H9 (cell line): Measurements from ENCODE around the gene MED20. TPM values are rescaled to one million over a fixed set of nuclear protein-coding genes. Genes with fewer than 3 reads are reported as not detected.
A peak's percentile ranks its signal among the peaks of the same experiment; 100 is the strongest.

Source experiments
- DNase-seq: peaks from one replicate; pipeline ENCODE4 v3.0.0-alpha.2; 2017
- H2AFZ ChIP-seq: one replicate; pipeline ENCODE4 v1.6.1; 2013; ENCODE audit warnings: mild to moderate bottlenecking, low read length, control low read depth, moderate library complexity
- H2AK5ac ChIP-seq: 2 replicates; pipeline ENCODE4 v1.6.1; 2013; ENCODE audit warnings: low read length, control low read depth, mixed read lengths; ENCODE audit not compliant: insufficient read length
- H2BK120ac ChIP-seq: one replicate; pipeline ENCODE4 v1.6.1; 2013; ENCODE audit warnings: low read depth, mild to moderate bottlenecking, low read length, control low read depth, inconsistent platforms; ENCODE audit not compliant: poor library complexity, severe bottlenecking
- H2BK12ac ChIP-seq: 2 replicates; pipeline ENCODE4 v1.6.1; 2013; ENCODE audit warnings: low read length, control low read depth, mixed read lengths, low read depth; ENCODE audit not compliant: insufficient read length
- H2BK15ac ChIP-seq: 2 replicates; pipeline ENCODE4 v1.6.1; 2013; ENCODE audit warnings: low read depth, low read length, control low read depth
- H2BK20ac ChIP-seq: one replicate; pipeline ENCODE4 v1.6.1; 2013; ENCODE audit warnings: low read depth, mild to moderate bottlenecking, low read length, control low read depth, inconsistent platforms; ENCODE audit not compliant: poor library complexity, severe bottlenecking
- H2BK5ac ChIP-seq: 2 replicates; pipeline ENCODE4 v1.6.1; 2013; ENCODE audit warnings: low read length, control low read depth, mixed read lengths; ENCODE audit not compliant: insufficient read length
- H3K14ac ChIP-seq: 2 replicates; pipeline ENCODE4 v1.6.1; 2013; ENCODE audit warnings: low read length, control low read depth; ENCODE audit not compliant: insufficient read depth
- H3K18ac ChIP-seq: 2 replicates; pipeline ENCODE4 v1.6.1; 2013; ENCODE audit warnings: low read depth, mild to moderate bottlenecking, mixed read lengths, low read length, control low read depth; ENCODE audit not compliant: insufficient read length
- H3K23ac ChIP-seq: 2 replicates; pipeline ENCODE4 v1.6.1; 2013; ENCODE audit warnings: low read length, control low read depth, mixed read lengths, low read depth; ENCODE audit not compliant: insufficient read length
- H3K23me2 ChIP-seq: 2 replicates; pipeline ENCODE4 v1.6.1; 2013; ENCODE audit warnings: low read depth, mild to moderate bottlenecking, mixed read lengths, low read length, control low read depth; ENCODE audit not compliant: insufficient read length, poor library complexity, severe bottlenecking
- H3K27ac ChIP-seq: 2 replicates; pipeline ENCODE4 v1.5.1; 2013; ENCODE audit warnings: low read length, control low read depth, mixed read lengths, low read depth; ENCODE audit not compliant: insufficient read length
- H3K27me3 ChIP-seq: 2 replicates; pipeline ENCODE4 v1.6.1; 2013; ENCODE audit warnings: low read length, control low read depth, inconsistent platforms; ENCODE audit not compliant: insufficient read depth
- H3K4ac ChIP-seq: 2 replicates; pipeline ENCODE4 v1.6.1; 2013; ENCODE audit warnings: low read depth, mild to moderate bottlenecking, control low read depth, inconsistent platforms, low read length, moderate library complexity
- H3K4me1 ChIP-seq: 2 replicates; pipeline ENCODE4 v1.6.1; 2013; ENCODE audit warnings: low read length, control low read depth, inconsistent platforms; ENCODE audit not compliant: insufficient read depth
- H3K4me2 ChIP-seq: 2 replicates; pipeline ENCODE4 v1.6.1; 2013; ENCODE audit warnings: low read length, control low read depth, mixed read lengths; ENCODE audit not compliant: insufficient read length, insufficient read depth
- H3K56ac ChIP-seq: 2 replicates; pipeline ENCODE4 v1.6.1; 2013; ENCODE audit warnings: low read depth, mild to moderate bottlenecking, mixed read lengths, low read length, control low read depth; ENCODE audit not compliant: insufficient read length
- H3K79me1 ChIP-seq: 2 replicates; pipeline ENCODE4 v1.6.1; 2013; ENCODE audit warnings: low read depth, mild to moderate bottlenecking, moderate library complexity, low read length, control low read depth, inconsistent platforms; ENCODE audit not compliant: insufficient read depth, poor library complexity, severe bottlenecking
- H3K79me2 ChIP-seq: 2 replicates; pipeline ENCODE4 v1.6.1; 2013; ENCODE audit warnings: low read length, control low read depth, inconsistent platforms; ENCODE audit not compliant: insufficient read depth
- H3K9ac ChIP-seq: 2 replicates; pipeline ENCODE4 v1.6.1; 2013; ENCODE audit warnings: low read length, control low read depth, mixed read lengths; ENCODE audit not compliant: insufficient read length; ENCODE audit errors: extremely low read depth
- H3K9me3 ChIP-seq: one replicate; pipeline ENCODE4 v1.6.1; 2013; ENCODE audit warnings: low read depth, low read length, inconsistent platforms; ENCODE audit not compliant: control insufficient read depth
- H3T11ph ChIP-seq: one replicate; pipeline ENCODE4 v1.6.1; 2013; ENCODE audit warnings: mild to moderate bottlenecking, low read length, control low read depth, inconsistent platforms
- H4K20me1 ChIP-seq: one replicate; pipeline ENCODE4 v1.6.1; 2013; ENCODE audit not compliant: control insufficient read depth, insufficient read length, insufficient read depth
- H4K5ac ChIP-seq: 2 replicates; pipeline ENCODE4 v1.6.1; 2013; ENCODE audit warnings: low read depth, mild to moderate bottlenecking, mixed read lengths, low read length, control low read depth; ENCODE audit not compliant: insufficient read length
- H4K8ac ChIP-seq: replicated peaks from 2 replicates; pipeline ENCODE4 v1.6.1; 2013; ENCODE audit warnings: low read length, control low read depth, mixed read lengths, low read depth; ENCODE audit not compliant: insufficient read length
- H4K91ac ChIP-seq: 2 replicates; pipeline ENCODE4 v1.6.1; 2013; ENCODE audit warnings: low read depth, mild to moderate bottlenecking, moderate library complexity, mixed read lengths, low read length, control low read depth; ENCODE audit not compliant: insufficient read length
- H3K27ac Mint-ChIP-seq, 3 experiments: 2 replicates in 2 of 3; 3 replicates in 1 of 3; pipeline ENCODE4 v1.8.0; 2020 to 2021; ENCODE audit warnings: mixed read lengths in 3 of 3, mild to moderate bottlenecking in 1 of 3, moderate library complexity in 1 of 3
- H3K27me3 Mint-ChIP-seq: 2 replicates; pipeline ENCODE4 v1.8.0; 2021; ENCODE audit warnings: low read depth, mild to moderate bottlenecking, moderate library complexity, mixed read lengths
- H3K36me3 Mint-ChIP-seq, 3 experiments: 2 replicates in 2 of 3; 3 replicates in 1 of 3; pipeline ENCODE4 v1.8.0; 2020 to 2021; ENCODE audit warnings: low read depth in 3 of 3, mixed read lengths in 3 of 3; ENCODE audit not compliant: insufficient read depth in 1 of 3
- H3K4me1 Mint-ChIP-seq, 2 experiments: 2 replicates each; pipeline ENCODE4 v1.8.0; 2020; ENCODE audit warnings: mixed read lengths in 2 of 2
- H3K4me3 Mint-ChIP-seq, 2 experiments: 2 replicates in 1 of 2; 3 replicates in 1 of 2; pipeline ENCODE4 v1.8.0; 2020 to 2021; ENCODE audit warnings: mild to moderate bottlenecking in 2 of 2, mixed read lengths in 2 of 2, moderate library complexity in 1 of 2
- H3K9me3 Mint-ChIP-seq, 2 experiments: 2 replicates in 1 of 2; 3 replicates in 1 of 2; pipeline ENCODE4 v1.8.0; 2020; ENCODE audit warnings: mild to moderate bottlenecking in 2 of 2, mixed read lengths in 2 of 2, moderate library complexity in 1 of 2
- CTCF ChIP-seq: fragments of 200-600 bp; sonication (generic); conservative IDR thresholded peaks from 3 replicates; pipeline ENCODE4 v1.8.0; 2021; ENCODE audit warnings: antibody characterized with exemption, mild to moderate bottlenecking
- WGBS: extraction: QIAGEN DNeasy Blood & Tissue Kit; methylation state at CpG from one replicate; pipeline ENCODE4 v1.1.7; 2013; ENCODE audit warnings: missing lambda C conversion rate, low lambda C conversion rate, mixed read lengths; ENCODE audit not compliant: insufficient read length; ENCODE audit errors: extremely low coverage; 5-methylcytosine and 5-hydroxymethylcytosine counted together
- total RNA-seq: library from RNA; stranded (reverse); gene quantifications from 2 replicates; pipeline ENCODE4 v1.2.1, GENCODE V29; 2021

MED20 gene
- total RNA-seq, 1 experiment from 2014 or later = 28.9 TPM

GRCh38 chr6:41922154-41922553, 1.2 kb upstream of the MED20 start:
- peaks cover 23 to 42% (median 32%) of the 10 kb centered on the region in 3 experiments; a peak in 6 of 7 replicates for H3K36me3 Mint-ChIP-seq
- no peak for TF ChIP-seq CTCF
- no peak overlapping the region for H2AK5ac ChIP-seq
- no peaks in the 10 kb centered on the region for H3K9me3 ChIP-seq
- DNase-seq = no peak
- no peak overlapping the region for H4K91ac ChIP-seq
- peak overlapping the region; percentile 97 for H3K9ac ChIP-seq
- peaks cover 38% of the 10 kb centered on the region; the same call in 1 of the 2 replicates for H3K79me2 ChIP-seq
- H2BK20ac ChIP-seq = no peak overlapping the region
- H2BK15ac ChIP-seq = no peak overlapping the region
- H3K23ac ChIP-seq = no peak overlapping the region
- peaks cover 10% of the 10 kb centered on the region for H3K79me1 ChIP-seq
- peaks cover 11% of the 10 kb centered on the region for H3K23me2 ChIP-seq
- H3K4me2 ChIP-seq = peak overlapping the region; percentile 90
- no peak overlapping the region for H4K5ac ChIP-seq
- H2BK12ac ChIP-seq = no peak overlapping the region
- no peak overlapping the region for H2BK120ac ChIP-seq
- no peaks in the 10 kb centered on the region for H3K27me3 Mint-ChIP-seq
- no peak overlapping the region for H3K56ac ChIP-seq
- no peak overlapping the region for H3T11ph ChIP-seq
- no peak overlapping the region for H4K8ac ChIP-seq
- peaks cover 21 to 31% of the 10 kb centered on the region in 2 experiments for H3K4me1 Mint-ChIP-seq
- H3K27ac Mint-ChIP-seq = peak overlapping the region; percentile 100; a peak in 6 of 7 replicates
- H2AFZ ChIP-seq = no peak overlapping the region
- no peaks in the 10 kb centered on the region; a peak in 1 of 5 replicates for H3K9me3 Mint-ChIP-seq
- H3K4ac ChIP-seq = no peak overlapping the region
- no peak overlapping the region for H3K27ac ChIP-seq
- no peak overlapping the region for H3K18ac ChIP-seq
- no peaks in the 10 kb centered on the region for H3K27me3 ChIP-seq
- peak overlapping the region; percentile 97 to 100 for H3K4me3 Mint-ChIP-seq
- no peaks in the 10 kb centered on the region for H3K4me1 ChIP-seq
- no CpG with 5 or more reads among the region's 7 CpGs for WGBS
- no peaks in the 10 kb centered on the region for H4K20me1 ChIP-seq
- peak overlapping the region; percentile 59; the same call in 1 of the 2 replicates for H3K14ac ChIP-seq
- no peak overlapping the region for H2BK5ac ChIP-seq
